ENCODE measurements around the gene UBQLN1.
"Not testable (repeated sequence)": the region's sequence is repeated elsewhere in the genome, so short reads cannot be mapped to it uniquely, and the experiment has no call there.

Gene UBQLN1

DNA sequence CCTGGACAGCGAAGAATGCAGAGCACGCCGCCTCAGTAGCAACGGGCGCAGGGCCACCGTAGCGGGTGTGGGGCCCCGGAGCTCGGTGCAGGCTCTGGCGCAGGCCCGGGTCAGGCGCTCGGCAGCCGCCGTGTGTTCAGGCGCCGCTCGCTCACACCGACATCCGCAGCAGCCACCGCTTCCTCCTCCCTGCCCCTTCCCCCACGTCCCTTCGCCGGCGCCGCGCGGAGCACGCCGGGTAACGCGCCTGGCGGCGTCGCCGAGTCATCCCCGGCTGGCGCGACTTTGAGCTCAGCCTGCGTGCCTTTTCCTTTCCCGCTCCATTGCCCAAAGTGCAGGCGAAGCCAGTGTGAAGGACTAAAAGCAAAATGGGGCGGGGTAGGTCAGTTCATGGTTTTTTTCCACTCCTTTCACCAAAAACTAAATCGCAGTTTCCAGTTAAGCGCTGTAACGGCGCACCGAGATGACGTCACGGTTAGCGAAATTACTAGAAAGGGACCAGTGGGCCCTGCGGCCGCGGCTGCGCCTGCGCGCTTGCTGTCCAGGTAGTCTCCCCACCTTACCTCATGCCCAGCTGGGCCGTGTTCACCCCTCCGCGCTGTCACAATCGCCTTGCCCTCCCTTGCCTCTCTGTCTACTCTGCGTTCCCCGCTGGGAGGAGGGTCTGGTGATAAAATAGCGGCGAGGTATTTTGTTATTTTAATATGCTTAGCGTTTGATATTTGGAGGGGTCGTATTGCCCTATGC is at the start of gene UBQLN1:
UBQLN1 (minus strand) TSS at position 191 of the 747 bp plus-strand sequence. CDS start 279 bp downstream, outside the sequence.
- TF ChIP-seq, protein P1, sequence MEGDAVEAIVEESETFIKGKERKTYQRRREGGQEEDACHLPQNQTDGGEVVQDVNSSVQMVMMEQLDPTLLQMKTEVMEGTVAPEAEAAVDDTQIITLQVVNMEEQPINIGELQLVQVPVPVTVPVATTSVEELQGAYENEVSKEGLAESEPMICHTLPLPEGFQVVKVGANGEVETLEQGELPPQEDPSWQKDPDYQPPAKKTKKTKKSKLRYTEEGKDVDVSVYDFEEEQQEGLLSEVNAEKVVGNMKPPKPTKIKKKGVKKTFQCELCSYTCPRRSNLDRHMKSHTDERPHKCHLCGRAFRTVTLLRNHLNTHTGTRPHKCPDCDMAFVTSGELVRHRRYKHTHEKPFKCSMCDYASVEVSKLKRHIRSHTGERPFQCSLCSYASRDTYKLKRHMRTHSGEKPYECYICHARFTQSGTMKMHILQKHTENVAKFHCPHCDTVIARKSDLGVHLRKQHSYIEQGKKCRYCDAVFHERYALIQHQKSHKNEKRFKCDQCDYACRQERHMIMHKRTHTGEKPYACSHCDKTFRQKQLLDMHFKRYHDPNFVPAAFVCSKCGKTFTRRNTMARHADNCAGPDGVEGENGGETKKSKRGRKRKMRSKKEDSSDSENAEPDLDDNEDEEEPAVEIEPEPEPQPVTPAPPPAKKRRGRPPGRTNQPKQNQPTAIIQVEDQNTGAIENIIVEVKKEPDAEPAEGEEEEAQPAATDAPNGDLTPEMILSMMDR (conservative IDR thresholded peaks at IDR 0.05; ENCODE audit: low read depth, low read length) = no peak
- peak; percentile 83 for DNase-seq (ENCODE audit: low read depth)
- peak within 1 kb of the TSS; percentile 74 for H3K4me3 ChIP-seq (ENCODE audit: low read length)

DNA sequence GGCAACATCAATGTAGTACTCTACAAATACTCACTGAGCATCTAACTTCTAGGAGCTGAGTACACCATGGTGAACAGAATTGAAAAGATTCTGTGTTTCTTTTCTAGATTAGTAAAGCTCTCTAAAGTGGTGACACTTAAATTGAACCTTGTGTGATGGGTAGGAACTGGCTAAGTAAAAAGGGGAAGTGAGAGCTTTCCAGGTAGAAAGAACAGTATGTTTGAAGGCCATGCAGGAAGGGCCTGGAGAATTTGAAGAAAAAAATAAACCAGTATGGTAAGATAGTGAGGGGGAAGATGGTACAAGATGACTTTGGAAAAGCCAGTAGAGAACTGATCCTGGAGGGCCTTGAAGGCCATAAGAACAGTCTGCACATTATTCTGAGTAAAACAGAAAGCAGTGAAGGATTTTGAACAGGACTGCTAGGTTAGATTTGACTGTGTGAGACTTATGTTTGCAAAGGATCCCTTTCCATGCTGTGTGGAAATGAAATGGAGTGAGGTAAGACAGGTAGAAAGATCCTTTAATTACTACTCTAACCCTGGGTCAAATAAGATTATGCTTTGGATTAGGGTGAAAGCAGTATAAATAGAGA is 46.7 kb upstream of the UBQLN1 start:
- DNase-seq (ENCODE audit: low read depth) = no peak
- H3K4me3 ChIP-seq (ENCODE audit: low read length) = no peak overlapping the region
- TF ChIP-seq, protein P1 (conservative IDR thresholded peaks at IDR 0.05; ENCODE audit: low read depth, low read length) = no peak

DNA sequence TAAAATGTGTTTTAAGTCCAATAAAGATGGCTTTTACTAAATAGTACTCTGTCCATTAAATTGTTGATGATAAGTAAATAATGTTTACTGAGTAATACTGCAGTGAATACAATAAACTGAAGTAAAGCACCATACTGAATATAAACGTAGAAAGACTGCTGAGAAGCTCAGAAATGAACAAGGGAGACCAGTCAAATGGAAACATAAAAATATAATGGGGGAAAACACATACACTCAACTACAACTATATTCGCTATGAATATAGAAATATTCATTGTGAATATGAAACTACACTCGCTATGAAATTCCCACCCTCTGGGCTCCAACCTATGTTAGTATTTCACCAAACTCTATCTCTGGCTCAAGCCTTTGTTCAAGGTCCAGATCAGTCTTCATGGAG is 41.9 kb upstream of the UBQLN1 start:
- no peak overlapping the region for H3K4me3 ChIP-seq (ENCODE audit: low read length)
- no peak for DNase-seq (ENCODE audit: low read depth)
- TF ChIP-seq, protein P1 (conservative IDR thresholded peaks at IDR 0.05; ENCODE audit: low read depth, low read length) = no peak

DNA sequence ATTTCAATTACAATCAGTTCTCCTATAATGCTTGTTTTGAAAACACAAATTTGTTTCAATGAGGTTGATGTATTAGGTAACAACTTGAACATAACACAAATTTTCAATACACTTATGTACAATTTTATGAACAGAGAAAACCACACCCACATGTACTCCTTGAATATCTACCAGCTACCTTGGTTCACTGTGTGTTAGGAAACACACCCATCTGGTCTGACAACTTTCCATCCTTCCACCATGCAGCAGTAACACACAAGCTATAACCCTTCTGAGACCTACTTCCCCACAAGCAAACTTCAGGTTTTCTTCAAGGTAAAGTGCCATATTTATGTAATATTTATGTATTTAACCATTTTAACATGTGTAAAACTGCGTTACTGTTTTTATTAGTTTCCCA is 36.4 kb upstream of the UBQLN1 start:
- TF ChIP-seq, protein P1 (conservative IDR thresholded peaks at IDR 0.05; ENCODE audit: low read depth, low read length) = no peak
- no peak for DNase-seq (ENCODE audit: low read depth)

DNA sequence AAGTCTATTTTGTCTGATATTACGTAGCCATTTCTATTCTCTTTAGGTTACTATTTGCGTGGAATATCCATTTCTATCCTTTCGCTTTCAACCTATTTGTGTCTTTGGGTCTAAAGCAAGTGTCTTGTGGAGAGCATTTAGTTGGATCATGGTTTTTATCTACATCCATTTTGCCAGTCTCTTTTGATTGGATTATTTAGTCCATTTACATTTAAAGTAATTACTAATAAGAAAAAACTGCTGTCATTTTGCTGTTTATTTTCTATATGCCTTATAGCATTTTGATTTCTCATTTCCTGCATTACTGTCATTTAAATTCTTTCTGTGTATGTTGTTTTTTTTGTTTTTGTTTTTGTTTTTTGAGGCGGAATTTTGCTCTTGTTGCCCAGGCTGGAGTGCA is 26.0 kb upstream of the UBQLN1 start:
- TF ChIP-seq, protein P1 (conservative IDR thresholded peaks at IDR 0.05; ENCODE audit: low read depth, low read length) = no peak
- no peak for DNase-seq (ENCODE audit: low read depth)
- H3K4me3 ChIP-seq (ENCODE audit: low read length) = no peak overlapping the region

More for the DNA sequence above, 36.4 kb upstream of the UBQLN1 start:
- no peak overlapping the region for H3K4me3 ChIP-seq (ENCODE audit: low read length)

DNA sequence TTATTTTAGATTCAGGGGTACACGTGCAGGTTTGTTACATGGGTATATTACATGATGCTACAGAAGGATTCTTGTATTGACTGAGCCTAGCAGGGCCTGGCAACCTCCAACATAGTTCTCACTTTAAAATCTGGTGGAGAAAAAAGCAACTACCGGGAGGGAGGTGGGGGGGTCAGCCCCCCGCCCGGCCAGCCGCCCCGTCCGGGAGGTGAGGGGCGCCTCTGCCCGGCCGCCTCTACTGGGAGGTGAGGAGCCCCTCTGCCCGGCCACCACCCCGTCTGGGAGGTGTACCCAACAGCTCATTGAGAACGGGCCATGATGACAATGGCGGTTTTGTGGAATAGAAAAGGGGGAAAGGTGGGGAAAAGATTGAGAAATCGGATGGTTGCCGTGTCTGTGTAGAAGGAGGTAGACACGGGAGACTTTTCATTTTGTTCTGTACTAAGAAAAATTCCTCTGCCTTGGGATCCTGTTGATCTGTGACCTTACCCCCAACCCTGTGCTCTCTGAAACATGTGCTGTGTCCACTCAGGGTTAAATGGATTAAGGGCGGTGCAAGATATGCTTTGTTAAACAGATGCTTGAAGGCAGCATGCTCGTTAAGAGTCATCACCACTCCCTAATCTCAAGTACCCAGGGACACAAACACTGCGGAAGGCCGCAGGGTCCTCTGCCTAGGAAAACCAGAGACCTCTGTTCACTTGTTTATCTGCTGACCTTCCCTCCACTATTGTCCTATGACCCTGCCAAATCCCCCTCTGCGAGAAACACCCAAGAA is 21.0 kb upstream of the UBQLN1 start:
- not testable (repeated sequence) for H3K4me3 ChIP-seq (ENCODE audit: low read length); DNase-seq (ENCODE audit: low read depth)

DNA sequence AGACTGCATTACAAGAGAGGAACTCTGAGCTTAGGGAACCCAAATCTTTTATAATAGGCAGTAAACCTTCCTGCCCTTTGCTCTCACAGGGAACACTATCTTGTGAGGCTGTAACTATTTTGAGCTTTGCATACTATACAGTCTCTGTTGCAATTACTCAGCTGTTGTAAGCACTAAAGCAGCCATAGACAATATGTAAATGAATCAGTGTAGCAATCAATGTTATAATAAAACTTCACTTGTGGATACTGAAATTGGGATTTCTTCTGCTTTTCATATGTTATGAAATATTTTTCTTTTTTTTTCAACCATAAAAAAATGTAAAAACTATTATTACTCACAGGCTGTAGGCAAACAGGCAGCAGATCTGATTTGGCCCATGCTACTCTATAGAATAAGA is 16.7 kb upstream of the UBQLN1 start:
- no peak overlapping the region for H3K4me3 ChIP-seq (ENCODE audit: low read length)
- no peak for DNase-seq (ENCODE audit: low read depth)
- TF ChIP-seq, protein P1 (conservative IDR thresholded peaks at IDR 0.05; ENCODE audit: low read depth, low read length) = no peak

Measured in retinal pigment epithelial cell (primary cell).